PC-3 (cell line): ENCODE data around the gene LRP10. TPM values are rescaled to one million over a fixed set of nuclear protein-coding genes. Genes with fewer than 3 reads are reported as not detected.

Source experiments
- ATAC-seq: fragments of 200-7000 bp; cut with Tn5 transposase; 2 replicates; pipeline ENCODE4 v1.9.1; 2020; ENCODE audit warnings: mild to moderate bottlenecking, moderate library complexity
- BruUV-seq: library from RNA; stranded (reverse); fragments of 400-500 nt; replicated peaks from 2 replicates; lab custom pipeline; 2021; lab: Mats Ljungman, UMichigan
- CTCF ChIA-PET: fragments of 300-600 bp; sonication (Branson Sonifier 250); formaldehyde crosslinking; loops from one replicate; lab custom pipeline; 2022; ENCODE audit warnings: antibody characterized with exemption; lab: Charles Lee
- POLR2A ChIA-PET: fragments of 300-600 bp; sonication (Branson Sonifier 250); formaldehyde crosslinking; loops from one replicate; lab custom pipeline; 2022; ENCODE audit warnings: antibody characterized with exemption; ENCODE audit not compliant: unreplicated experiment; lab: Charles Lee
- DNase-seq: peaks from one replicate; pipeline ENCODE4 v3.0.0-alpha.2; 2015
- H2AFZ ChIP-seq: fragments of 300-600 bp; sonication (generic); 2 replicates; pipeline ENCODE4 v1.6.0; 2016; ENCODE audit warnings: antibody characterized with exemption, low read length
- H3F3A ChIP-seq: fragments of 300-600 bp; sonication (generic); one replicate; pipeline ENCODE4 v1.6.0; 2017; ENCODE audit warnings: antibody characterized with exemption, low read length, control low read depth, mild to moderate bottlenecking; ENCODE audit not compliant: unreplicated experiment
- H3K27ac ChIP-seq: fragments of 300-600 bp; sonication (generic); 2 replicates; pipeline ENCODE4 v1.5.1; 2016; ENCODE audit warnings: mild to moderate bottlenecking, low read length
- H3K27me3 ChIP-seq: fragments of 300-600 bp; sonication (generic); 2 replicates; pipeline ENCODE4 v1.6.1; 2016; ENCODE audit warnings: low read length, mixed read lengths
- H3K36me3 ChIP-seq: fragments of 300-600 bp; sonication (generic); 2 replicates; pipeline ENCODE4 v1.6.1; 2016; ENCODE audit warnings: low read depth, mixed run types, low read length, mixed read lengths
- H3K4me1 ChIP-seq: fragments of 300-600 bp; sonication (generic); 2 replicates; pipeline ENCODE4 v1.5.1; 2016; ENCODE audit warnings: low read length; ENCODE audit not compliant: insufficient read depth
- H3K4me2 ChIP-seq: fragments of 300-600 bp; sonication (generic); 2 replicates; pipeline ENCODE4 v1.6.0; 2016; ENCODE audit warnings: low read length
- H3K4me3 ChIP-seq: fragments of 300-600 bp; sonication (generic); 2 replicates; pipeline ENCODE4 v1.5.1; 2016; ENCODE audit warnings: mild to moderate bottlenecking, low read length, mixed read lengths
- H3K79me2 ChIP-seq: fragments of 300-600 bp; sonication (generic); 2 replicates; pipeline ENCODE4 v1.6.1; 2017; ENCODE audit warnings: low read length, mixed read lengths
- H3K9ac ChIP-seq: fragments of 300-600 bp; sonication (generic); 2 replicates; pipeline ENCODE4 v1.6.0; 2016; ENCODE audit warnings: mild to moderate bottlenecking, low read length
- H3K9me2 ChIP-seq: fragments of 300-600 bp; sonication (generic); replicated peaks from 2 replicates; pipeline ENCODE4 v1.6.1; 2016; ENCODE audit warnings: mixed run types, low read length, mixed read lengths
- H3K9me3 ChIP-seq: fragments of 300-600 bp; sonication (generic); 2 replicates; pipeline ENCODE4 v1.6.1; 2016; ENCODE audit warnings: low read length, mixed read lengths
- H4K20me1 ChIP-seq: fragments of 300-600 bp; sonication (generic); 2 replicates; pipeline ENCODE4 v1.6.1; 2016; ENCODE audit warnings: low read length, mixed read lengths
- EZH2 ChIP-seq: fragments of 300-600 bp; sonication (generic); IDR thresholded peaks from one replicate; pipeline ENCODE4 v1.6.1; 2017; ENCODE audit warnings: antibody characterized with exemption, mild to moderate bottlenecking, low read length; ENCODE audit not compliant: unreplicated experiment
- EZH2phosphoT487 ChIP-seq: fragments of 300-600 bp; sonication (generic); IDR thresholded peaks from 2 replicates; pipeline ENCODE4 v1.6.1; 2018; ENCODE audit warnings: mild to moderate bottlenecking, antibody characterized with exemption, low read length, borderline replicate concordance
- intact Hi-C: fragments of 100-400 bp; cut with micrococcal nuclease; formaldehyde crosslinking; loops from 2 replicates; pipeline ENCODE4 v1.9.0; 2023
- total RNA-seq: library from RNA; depleted of rRNA; stranded (reverse); fragments of >200 nt; gene quantifications from 2 replicates; pipeline ENCODE4 v1.2.3, GENCODE V29; 2014
- TF ChIP-seq, protein P1 (sequence below): fragments of 300-600 bp; sonication (generic); conservative IDR thresholded peaks from 2 replicates; pipeline ENCODE4 v1.5.1; 2017; ENCODE audit warnings: antibody characterized with exemption, low read depth, mild to moderate bottlenecking, low read length

Gene LRP10
- total RNA-seq, 1 experiment from 2014 or later = 46.5 TPM

DNA sequence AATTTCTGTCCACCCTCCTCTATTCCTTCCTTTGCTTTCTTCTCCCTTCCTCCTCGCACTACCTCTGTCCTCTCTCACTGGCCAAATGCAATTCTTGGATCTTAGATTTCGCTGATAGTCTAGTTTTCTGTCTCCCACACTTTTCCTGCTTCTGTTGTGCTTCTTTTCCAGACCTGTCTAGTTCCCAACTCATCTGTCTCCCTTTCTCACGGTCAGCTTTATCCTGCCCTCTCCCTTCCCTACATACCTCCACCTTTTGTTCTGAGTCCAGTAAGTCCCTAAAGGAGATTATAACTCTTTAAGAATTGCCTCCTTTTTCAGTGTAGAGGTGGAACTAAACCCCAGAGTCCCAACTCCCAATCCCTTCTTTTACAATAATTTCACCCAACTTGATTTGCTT is 36.0 kb upstream of the LRP10 start:
- Histone ChIP-seq H3K27me3 (no peaks in the 10 kb centered on the region), H3K79me2 (peaks cover 56% of the 10 kb centered on the region), H3K27ac (no peak overlapping the region), H3F3A (peaks cover 6% of the 10 kb centered on the region), H4K20me1 (no peaks in the 10 kb centered on the region), H3K9me2 (no peaks in the 10 kb centered on the region), H3K4me2 (no peak overlapping the region), H3K4me1 (peaks cover 34% of the 10 kb centered on the region; the same call in 1 of the 2 replicates), H2AFZ (no peak overlapping the region), H3K9ac (0 out of 2 replicates have a peak overlapping the region, but pooled peaks have one; percentile 94), H3K36me3 (peaks cover 10% of the 10 kb centered on the region; the same call in 1 of the 2 replicates), H3K9me3 (no peaks in the 10 kb centered on the region), H3K4me3 (no peak overlapping the region)
- no peak for TF ChIP-seq EZH2phosphoT487
- TF ChIP-seq, protein P1, sequence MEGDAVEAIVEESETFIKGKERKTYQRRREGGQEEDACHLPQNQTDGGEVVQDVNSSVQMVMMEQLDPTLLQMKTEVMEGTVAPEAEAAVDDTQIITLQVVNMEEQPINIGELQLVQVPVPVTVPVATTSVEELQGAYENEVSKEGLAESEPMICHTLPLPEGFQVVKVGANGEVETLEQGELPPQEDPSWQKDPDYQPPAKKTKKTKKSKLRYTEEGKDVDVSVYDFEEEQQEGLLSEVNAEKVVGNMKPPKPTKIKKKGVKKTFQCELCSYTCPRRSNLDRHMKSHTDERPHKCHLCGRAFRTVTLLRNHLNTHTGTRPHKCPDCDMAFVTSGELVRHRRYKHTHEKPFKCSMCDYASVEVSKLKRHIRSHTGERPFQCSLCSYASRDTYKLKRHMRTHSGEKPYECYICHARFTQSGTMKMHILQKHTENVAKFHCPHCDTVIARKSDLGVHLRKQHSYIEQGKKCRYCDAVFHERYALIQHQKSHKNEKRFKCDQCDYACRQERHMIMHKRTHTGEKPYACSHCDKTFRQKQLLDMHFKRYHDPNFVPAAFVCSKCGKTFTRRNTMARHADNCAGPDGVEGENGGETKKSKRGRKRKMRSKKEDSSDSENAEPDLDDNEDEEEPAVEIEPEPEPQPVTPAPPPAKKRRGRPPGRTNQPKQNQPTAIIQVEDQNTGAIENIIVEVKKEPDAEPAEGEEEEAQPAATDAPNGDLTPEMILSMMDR = no peak
- no peak for TF ChIP-seq EZH2
- ChIA-PET CTCF (interaction anchor here (0.8 kb wide), 1 partner anchor 17 kb away, joined by 5 read pairs; no protein-coding TSS in a partner anchor), POLR2A (no interaction called here)
- DNase-seq (no peak), ATAC-seq (no peak)
- BruUV-seq = no TSS peak
- intact Hi-C loops = no loop called here

DNA sequence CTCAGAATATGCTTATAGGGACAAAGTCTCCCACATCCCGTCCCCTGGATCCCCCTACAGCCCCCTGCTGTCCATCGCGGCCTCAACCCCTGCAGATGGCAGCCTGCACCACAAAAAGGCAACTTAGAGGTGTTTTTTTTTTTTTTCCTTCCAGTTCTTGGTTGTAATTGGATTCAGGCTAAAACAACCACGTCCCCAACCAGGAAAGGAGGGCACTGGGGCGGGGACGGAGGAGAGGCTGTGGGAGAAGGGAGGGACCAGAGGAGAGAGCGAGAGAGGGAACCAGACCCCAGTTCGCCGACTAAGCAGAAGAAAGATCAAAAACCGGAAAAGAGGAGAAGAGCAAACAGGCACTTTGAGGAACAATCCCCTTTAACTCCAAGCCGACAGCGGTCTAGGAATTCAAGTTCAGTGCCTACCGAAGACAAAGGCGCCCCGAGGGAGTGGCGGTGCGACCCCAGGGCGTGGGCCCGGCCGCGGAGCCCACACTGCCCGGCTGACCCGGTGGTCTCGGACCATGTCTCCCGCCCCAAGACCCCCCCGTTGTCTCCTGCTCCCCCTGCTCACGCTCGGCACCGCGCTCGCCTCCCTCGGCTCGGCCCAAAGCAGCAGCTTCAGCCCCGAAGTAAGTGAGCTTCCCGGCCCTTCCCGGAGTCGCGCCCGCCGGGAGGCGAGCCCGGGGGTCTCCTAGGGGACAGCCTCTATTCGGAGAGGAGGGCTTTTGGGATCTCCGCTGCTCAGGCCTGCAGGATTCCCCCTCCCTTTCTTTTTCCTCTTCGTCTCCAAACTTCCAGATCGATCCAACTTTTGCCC is 35.0 kb upstream of the LRP10 start, which contains the start of gene MMP14:
Gene MMP14 (plus strand): TSS at position 285 of the 813 bp plus-strand sequence. CDS start 233 bp downstream, at position 518.
- Histone ChIP-seq H3K9me2 (no peaks in the 10 kb centered on the region), H2AFZ (peak within 1 kb of the TSS; percentile 66), H3K27me3 (no peaks in the 10 kb centered on the region), H3K27ac (peak within 1 kb of the TSS; percentile 47), H4K20me1 (no peaks in the 10 kb centered on the region), H3K4me2 (peak within 1 kb of the TSS; percentile 90), H3K9me3 (no peaks in the 10 kb centered on the region), H3K9ac (peak within 1 kb of the TSS; percentile 94), H3F3A (peaks cover 6% of the 10 kb centered on the region), H3K4me3 (peak within 1 kb of the TSS; percentile 93), H3K79me2 (peaks cover 46% of the 10 kb centered on the region), H3K36me3 (peaks cover 10% of the 10 kb centered on the region; the same call in 1 of the 2 replicates), H3K4me1 (peaks cover 24% of the 10 kb centered on the region; the same call in 1 of the 2 replicates)
- intact Hi-C loops = loop anchor here (1.0 kb wide), 1 partner anchor 15 kb away; no protein-coding TSS in a partner anchor
- no peak for TF ChIP-seq EZH2
- no peak for TF ChIP-seq EZH2phosphoT487
- TF ChIP-seq, protein P1 = peak; percentile 42
- ChIA-PET POLR2A (interaction anchor here (0.6 to 2.1 kb wide), 4 partner anchors 15 to 247 kb away, joined by 3 to 14 read pairs (median 4); partner anchors contain the start of gene DAD1), CTCF (interaction anchor here (0.6 to 2.5 kb wide), 2 partner anchors 15 to 275 kb away, joined by 3 to 11 read pairs; no protein-coding TSS in a partner anchor)
- peak; percentile 65 for DNase-seq
- BruUV-seq = TSS peak; percentile 59
- peak; percentile 79 for ATAC-seq
